DMS153 treated with DMSO at 0.1 percent for 48 hours (cell line): ENCODE results near the gene SDK2.

Experiments
- DNase-seq: peaks from one replicate; lab custom pipeline; 2025; ENCODE audit not compliant: unreplicated experiment; lab: John Stamatoyannopoulos, UW

Gene SDK2, protein sequence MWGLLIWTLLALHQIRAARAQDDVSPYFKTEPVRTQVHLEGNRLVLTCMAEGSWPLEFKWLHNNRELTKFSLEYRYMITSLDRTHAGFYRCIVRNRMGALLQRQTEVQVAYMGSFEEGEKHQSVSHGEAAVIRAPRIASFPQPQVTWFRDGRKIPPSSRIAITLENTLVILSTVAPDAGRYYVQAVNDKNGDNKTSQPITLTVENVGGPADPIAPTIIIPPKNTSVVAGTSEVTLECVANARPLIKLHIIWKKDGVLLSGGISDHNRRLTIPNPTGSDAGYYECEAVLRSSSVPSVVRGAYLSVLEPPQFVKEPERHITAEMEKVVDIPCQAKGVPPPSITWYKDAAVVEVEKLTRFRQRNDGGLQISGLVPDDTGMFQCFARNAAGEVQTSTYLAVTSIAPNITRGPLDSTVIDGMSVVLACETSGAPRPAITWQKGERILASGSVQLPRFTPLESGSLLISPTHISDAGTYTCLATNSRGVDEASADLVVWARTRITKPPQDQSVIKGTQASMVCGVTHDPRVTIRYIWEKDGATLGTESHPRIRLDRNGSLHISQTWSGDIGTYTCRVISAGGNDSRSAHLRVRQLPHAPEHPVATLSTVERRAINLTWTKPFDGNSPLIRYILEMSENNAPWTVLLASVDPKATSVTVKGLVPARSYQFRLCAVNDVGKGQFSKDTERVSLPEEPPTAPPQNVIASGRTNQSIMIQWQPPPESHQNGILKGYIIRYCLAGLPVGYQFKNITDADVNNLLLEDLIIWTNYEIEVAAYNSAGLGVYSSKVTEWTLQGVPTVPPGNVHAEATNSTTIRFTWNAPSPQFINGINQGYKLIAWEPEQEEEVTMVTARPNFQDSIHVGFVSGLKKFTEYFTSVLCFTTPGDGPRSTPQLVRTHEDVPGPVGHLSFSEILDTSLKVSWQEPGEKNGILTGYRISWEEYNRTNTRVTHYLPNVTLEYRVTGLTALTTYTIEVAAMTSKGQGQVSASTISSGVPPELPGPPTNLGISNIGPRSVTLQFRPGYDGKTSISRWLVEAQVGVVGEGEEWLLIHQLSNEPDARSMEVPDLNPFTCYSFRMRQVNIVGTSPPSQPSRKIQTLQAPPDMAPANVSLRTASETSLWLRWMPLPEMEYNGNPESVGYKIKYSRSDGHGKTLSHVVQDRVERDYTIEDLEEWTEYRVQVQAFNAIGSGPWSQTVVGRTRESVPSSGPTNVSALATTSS (N-terminal part only)

DNA sequence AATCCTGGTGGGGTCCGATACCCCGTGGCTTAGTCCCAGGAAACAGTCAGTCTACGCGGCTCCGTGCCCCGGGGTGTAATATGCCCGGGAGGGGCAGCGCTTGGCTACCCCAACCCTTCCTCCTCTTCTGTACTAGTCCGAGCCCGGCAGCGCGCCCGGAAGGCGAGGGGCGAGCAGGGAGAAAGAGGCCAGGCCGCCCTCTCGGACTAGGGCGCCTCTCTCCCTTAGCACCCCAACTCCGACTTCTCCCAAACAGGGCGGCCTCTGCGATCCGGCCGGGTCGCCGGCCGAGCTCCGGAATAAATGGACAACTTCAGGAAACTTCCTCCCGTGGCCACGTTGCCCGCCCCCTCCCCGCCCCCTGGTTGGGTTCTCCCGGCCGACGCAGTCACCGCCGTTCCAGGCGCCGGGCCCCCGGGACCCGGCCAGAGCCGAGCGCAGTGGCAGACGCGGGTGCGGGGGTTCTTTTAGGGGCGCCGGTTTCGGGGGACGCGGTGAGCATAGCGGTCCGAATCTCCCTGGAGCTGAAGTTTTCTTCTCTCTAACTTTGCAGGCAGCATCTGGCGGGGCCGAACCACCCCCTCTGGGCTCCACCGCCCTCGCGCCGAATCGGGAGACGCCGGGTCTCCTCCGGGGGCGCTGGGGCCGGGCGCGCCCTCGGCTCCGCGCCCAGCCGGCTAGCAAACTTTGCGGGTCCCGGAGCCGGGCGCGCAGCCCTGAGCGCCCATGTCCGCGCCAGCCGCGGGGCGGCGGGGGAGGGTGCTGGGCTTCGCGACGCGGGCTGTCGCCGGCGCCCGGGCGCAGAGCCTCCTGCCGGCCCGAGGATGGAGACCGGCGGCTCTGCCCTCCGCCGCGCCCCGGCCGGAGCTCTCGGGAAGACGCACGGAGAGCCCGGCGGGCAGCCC, at the start of gene SDK2:
SDK2 (minus strand) TSS at position 301 of the 905 bp plus-strand sequence. CDS start 357 bp downstream, outside the sequence.
- DNase-seq: no peak

DNA sequence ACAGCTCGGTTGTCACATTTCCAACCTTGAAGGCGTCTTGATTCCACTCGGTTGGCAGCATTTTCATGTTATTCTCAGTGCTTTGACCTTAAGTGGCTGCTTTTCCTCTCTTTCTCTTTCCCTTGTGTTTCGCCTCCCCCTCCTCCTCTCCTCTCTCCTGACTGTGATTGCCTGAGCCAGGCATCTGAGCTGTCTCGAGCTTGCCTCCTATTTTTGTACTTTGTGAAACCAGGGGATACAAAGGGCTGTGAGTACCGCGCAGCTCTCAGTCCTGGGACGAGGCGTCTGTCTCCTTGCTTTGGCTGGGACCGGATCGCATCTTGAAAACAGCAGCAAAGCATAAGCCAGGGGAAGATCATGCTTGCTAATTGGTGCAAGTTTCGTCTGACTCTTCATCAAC, 48.8 kb upstream of the SDK2 start:
- no peak for DNase-seq

DNA sequence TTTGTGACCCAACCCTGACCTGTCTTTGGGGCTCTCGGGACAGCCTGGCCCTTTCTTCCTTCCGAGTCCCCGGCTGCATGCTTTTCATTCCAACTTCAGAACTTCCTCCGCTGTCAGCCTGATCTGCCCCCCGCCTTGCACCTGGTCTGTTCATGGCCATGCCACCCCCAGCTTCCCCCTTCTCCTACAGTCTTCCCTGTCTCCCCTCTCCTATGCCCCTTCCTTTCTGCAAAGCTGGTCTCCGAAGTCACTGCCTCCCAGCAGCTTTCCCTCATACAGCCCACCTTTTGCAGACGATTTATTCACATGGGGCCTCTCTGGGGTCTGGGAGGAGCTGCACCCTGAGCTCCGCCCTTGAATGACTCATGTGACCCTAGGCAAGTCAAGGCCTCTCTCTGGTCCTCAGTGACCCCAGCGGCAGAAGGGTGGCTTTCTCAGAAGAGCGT, 47.1 kb upstream of the SDK2 start:
- DNase-seq: no peak

DNA sequence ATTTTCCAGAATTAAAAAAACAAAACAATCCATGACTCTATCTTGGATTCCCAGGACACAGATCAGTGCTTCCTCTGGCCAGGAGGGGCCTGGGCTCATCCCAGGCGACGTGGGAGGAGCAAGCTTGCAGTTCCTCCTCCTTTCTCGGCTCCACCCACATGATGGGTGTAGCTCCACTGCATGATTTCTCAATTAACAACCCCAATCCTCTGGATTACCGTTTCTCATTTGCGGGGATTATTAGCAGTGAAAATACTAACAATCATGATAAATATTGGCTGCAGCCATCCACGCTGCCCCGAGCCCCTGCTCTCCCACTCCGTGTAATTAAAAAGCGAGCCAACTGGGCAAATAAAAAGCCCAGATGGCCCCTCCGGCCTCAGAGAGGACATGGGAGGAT, 46.4 kb upstream of the SDK2 start:
- no peak for DNase-seq

DNA sequence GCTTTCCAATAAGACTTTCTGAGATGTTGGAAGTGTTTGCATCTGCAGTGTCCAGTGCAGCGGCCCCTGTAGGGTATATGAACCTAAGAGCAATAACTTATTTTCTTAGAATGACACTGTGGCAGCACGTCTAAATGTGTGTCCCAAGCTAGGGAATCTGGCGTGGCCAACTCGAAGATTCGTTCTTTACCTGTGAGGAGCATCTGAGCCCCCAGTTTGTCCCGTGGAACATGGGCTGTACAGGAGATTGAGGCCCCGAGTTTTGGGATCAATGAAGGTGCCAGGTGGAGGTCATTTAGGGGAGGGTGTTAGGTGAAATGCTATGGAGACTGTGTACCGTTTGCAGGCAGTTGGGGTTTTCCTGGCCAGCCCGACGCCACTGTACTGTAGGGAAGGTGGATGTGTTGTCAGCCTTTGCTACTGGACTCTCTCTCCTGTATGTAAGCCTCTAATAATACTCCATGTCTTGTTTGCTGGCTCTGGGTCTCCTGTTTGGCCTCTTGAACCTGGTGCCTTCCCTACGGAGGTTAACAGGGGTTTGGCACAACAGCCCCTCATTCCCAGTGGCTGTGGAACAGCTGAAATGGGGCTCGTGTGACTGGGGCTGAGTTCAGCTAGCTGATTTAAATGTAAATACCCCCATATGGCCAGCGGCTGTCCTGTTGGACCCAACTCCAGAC, 45.5 kb upstream of the SDK2 start:
- DNase-seq: no peak

DNA sequence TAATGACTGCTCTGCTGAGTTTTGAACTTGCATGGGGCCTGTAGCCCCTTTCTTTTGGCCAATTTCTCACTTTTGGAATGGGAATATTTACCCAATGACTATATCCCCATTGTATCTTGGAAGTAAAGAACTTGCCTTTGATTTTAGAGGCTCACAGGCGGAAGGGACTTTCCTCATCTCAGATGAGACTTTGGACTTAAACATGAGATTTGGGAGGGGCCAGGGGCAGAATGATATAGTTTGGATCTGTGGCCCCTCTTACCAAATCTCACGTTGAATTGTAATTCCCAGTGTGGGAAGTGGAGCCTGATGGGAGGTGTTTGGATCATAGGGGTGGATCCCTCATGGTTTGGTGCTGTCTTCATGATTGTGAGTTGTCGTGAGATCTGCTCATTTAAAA, 42.7 kb upstream of the SDK2 start:
- DNase-seq: no peak

DNA sequence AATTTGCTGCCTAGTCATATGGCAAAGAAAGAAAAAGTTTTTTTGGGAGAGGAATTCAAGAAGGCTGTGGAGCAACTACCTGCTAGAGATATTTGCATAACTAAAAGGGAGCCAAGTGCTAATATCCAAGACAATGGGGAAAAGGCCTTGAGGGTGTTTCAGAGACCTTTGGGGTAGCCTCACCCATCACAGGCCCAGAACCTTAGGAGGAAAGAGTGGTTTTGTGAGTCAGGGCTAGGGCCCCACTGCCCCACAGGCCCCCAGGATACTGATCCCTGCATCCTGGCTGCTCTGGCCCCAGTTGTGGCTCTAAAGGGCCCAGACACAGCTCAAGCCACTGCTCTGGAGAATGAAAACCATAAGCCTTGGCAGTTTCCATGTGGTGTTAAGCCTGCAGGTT, 41.9 kb upstream of the SDK2 start:
- no peak for DNase-seq

DNA sequence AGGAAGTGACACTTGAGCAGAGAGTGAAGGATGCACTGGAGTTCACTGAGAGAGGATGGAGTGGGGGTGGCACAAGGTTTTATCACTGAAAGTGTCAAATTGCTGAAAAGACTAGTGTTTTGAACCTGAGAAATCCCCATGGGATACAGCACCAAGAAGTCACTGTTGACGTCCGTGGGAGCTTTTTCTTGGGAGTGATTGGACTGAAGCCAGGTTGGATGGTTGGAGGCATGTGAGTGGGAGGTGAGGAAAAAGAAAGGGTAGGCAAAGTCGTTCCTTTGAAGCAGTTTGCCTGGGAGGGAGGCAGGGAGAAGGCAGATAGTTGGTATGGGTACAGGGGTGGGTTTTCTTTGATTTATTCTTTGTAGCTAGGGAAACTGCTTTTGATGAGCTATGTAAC, 39.9 kb upstream of the SDK2 start:
- DNase-seq: no peak

DNA sequence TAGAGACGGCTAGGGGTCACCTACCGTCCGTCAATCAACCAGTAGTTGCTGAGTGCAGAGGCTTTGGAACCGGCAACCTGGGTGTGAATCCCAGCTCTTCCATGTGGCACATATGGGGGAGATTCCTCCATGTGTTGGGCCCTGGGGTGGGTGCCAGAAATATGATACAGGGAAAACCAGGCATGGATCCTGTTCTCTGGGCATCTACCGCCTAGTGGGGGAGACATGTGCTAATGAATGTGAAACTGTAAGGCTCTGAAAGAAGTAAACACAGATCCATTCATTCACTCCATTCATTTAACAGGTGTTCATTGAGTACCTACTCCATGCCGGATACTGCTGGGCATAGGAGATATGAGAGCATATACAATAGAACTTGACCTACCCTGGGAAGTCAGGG, 39.5 kb upstream of the SDK2 start:
- DNase-seq: no peak

DNA sequence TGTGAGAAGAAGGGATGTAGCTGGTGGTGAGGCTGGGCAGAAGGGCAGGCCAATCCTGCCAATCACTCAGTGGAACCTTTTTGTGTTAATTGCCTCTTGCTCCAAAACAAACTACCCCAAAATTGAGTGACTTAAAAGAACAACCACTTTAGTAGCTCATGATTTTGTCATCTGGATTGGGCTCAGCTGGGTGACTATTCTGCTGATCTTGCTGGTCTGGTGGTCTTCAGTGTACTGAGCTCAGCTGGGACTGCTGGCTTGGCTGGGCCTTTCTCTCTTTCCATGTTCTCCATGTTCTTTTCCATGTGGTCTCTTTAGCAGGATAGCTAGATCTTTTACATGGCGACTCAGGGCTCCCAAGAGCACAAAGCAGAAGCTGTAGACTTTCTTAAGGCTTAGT, 37.7 kb upstream of the SDK2 start:
- no peak for DNase-seq

DNA sequence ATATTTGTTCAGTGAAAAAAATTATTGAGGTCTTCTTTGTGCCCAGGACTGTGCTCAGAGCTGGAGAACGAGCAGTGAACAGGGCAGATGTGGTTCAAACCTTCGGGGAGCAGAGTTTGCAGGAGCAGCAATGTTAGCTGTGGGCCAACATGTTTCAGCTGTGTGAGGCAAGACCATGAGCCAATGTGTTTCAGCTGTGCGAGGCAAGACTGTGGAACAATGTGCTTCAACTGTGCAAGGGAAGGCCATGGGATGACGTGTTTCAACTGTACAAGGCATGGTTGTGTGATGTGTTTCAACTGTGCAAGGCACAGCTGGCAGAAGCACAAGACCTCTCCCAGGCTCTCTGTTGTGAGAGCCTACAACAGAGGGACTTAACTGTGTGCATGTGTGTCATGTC, 35.2 kb upstream of the SDK2 start:
- no peak for DNase-seq

DNA sequence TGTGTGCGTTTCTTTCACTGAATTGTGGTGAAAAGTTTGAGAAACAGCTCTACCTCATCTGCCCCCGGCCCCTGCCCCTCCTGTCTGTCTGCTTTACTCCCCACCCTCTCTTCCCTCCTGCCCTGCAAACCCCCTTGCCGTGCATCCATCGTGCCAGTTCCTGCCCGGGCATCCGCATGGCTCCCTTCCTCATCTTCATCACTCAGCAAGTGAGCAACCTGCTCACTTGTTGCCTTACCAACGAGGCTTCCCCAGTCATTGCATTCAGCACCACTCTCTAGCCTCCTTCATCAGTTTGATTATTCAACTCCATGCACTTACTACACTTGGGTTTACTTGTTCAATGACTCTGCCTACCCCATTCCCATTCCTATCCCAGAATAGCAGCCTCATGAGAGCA, 34.8 kb upstream of the SDK2 start:
- no peak for DNase-seq

DNA sequence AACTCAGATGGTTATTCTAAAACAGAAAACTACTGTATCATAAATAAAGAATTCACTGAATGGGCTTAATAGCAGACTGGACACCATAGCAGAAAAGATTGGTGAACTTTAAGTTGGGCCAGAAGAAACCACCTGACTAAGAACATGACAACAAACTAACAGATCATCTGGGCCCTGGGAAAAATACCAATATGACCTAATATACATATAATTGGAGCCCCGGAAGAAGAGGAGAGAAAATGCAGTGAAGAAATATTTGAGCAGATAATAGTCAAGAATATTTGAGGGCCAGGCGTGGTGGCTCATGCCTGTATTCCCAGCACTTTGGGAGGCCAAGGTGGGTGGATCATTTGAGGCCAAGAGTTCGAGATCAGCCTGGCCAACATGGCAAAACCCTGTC, 25.5 kb upstream of the SDK2 start:
- DNase-seq: no peak

DNA sequence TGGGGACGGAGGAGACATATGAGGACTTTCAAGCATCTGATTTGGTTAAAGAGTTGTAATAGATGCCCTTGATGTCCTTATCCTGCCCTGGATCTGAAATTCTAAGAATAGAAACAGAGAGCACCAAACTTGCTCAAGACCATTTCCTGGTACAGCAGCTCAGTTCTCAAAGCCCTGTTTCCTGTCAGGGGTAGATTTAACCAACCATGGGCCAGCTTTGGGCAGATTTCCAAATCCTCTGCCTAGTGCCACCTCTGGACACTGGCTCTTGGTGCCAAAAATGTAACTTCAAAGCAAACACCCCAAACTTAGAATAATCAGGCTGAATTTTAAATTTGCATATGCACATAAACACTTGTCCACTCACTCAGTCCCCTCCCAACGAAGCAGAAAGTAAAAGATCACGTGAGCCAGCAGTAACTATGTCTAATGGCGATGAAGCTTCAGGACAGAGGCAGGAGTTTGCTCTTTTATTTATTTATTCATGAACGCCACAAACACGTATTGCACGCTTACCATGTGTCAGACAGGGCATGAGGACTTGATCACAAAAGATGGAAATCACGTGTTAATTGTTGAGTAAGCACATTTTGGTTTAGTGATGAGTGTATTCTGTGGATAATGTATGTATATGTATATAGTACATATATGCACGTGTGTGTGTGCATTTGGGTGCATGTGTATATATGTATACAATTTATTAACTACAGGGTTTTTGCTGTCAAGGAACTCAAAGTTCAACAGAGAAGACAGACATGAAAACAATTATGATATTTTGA, 23.1 kb upstream of the SDK2 start:
- DNase-seq: no peak

DNA sequence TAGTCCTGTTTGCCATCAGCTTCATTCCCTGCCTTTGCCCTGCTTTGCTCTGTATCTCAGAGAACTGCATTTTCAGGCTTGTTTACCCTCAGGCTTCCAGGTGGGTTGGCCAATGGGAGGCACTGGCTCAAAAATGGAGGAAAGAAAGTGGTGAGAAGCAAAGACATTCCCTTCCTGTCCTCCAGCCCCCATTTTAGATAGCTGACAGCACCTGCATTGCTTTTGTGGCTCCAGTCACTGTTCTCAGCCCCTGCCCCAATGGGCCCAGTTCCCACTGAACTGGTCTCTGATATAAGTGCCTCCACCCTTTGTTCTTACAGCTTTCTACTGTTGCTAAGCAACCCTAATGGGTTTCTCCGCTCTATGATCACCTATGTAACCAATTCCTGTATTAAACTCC, 19.4 kb upstream of the SDK2 start:
- DNase-seq: no peak

DNA sequence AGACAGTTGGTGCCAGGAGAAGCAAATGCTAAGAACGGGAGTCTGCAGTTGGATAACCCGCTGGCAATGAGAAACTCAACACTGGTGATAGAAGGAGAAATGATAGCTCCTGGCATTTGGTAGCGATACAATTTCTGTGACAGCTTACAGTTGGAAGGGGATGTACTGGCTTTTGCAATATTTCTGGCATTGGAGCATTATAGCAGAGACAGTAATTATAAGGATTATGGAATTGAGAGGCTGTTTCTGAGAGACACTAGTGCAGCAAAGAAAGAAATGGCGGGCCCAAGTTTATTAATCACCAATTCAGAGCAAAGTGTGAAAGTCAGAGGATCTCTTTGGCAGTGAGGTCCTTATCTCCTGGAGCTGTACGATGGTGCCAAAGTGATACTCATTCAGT, 16.1 kb upstream of the SDK2 start:
- DNase-seq: no peak

DNA sequence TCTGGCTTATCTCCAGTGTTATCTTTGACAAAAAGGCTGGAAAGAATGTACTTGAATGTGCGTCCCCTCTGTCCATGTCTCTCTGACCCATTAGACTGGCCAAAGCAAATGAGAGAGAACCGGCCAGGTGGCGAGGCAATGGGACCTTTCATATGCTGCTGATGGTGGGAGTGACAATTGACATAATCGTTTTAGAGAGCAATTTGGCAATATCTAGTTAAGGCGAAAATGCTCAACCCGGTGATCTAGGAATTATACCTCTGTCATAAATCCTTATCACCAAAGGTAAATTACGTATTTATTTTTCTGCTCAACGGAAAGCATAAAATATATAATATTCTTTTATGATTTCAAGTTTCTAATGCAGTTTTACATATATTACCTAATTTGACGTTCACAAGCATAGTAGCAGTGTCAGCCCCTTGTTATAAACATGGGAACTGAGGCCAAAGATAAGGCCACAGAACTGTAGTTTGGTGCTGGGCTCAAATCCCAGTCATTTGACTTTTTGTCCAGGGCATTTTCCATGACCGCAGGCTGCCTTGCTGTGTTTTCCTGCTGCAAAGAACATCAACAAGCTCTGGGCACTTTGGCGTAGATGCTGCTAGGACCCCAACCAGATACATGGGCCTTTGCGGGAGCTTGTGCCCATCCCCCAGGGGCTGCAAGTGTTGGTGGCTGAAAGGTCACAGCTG, 14.7 kb upstream of the SDK2 start:
- no peak for DNase-seq

DNA sequence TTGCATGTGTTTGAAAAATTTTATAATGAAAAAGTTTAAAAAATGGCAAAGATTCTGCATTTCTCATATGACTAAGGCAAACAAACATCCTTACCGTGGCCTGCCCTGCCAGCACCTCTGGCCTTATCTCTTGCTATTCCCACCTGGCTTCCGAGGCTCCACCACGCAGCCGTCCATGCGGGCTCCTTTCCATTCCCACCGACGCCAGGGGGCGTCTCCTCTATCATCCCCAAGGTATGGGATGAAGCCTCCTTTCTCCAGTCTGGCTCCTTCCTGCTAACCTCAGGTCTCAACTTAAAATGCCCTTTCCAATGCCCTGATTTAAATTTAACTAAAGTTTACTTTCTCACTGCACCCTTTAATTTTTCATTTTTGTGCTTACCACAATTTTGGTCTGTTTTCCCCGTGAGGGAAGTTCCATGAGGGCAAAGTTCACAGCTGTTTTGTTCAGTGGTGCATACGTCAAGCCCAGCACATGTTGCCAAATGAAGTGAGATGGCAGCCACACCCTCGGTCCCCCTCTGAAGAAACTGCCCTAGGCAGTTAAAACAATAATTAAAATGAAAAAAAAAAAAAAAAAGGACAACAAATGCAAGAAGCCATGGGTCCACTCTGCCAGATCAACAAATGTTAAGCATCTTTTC, 13.3 kb upstream of the SDK2 start:
- DNase-seq: no peak
